T-helper 9 cell (primary cell): ENCODE measurements around the gene ZFP62.
"Not testable (repeated sequence)": the region's sequence is repeated elsewhere in the genome, so short reads cannot be mapped to it uniquely, and the experiment has no call there.

Experiments
- DNase-seq: peaks from one replicate; pipeline ENCODE4 v3.0.0-alpha.2; 2020
- total RNA-seq, 2 donors: gene quantifications; one replicate each; lab custom pipeline; 2026; lab: John Stamatoyannopoulos, UW

ZFP62 gene
- total RNA-seq, result 20.3 to 58.5 reads per million in 2 donors

DNA sequence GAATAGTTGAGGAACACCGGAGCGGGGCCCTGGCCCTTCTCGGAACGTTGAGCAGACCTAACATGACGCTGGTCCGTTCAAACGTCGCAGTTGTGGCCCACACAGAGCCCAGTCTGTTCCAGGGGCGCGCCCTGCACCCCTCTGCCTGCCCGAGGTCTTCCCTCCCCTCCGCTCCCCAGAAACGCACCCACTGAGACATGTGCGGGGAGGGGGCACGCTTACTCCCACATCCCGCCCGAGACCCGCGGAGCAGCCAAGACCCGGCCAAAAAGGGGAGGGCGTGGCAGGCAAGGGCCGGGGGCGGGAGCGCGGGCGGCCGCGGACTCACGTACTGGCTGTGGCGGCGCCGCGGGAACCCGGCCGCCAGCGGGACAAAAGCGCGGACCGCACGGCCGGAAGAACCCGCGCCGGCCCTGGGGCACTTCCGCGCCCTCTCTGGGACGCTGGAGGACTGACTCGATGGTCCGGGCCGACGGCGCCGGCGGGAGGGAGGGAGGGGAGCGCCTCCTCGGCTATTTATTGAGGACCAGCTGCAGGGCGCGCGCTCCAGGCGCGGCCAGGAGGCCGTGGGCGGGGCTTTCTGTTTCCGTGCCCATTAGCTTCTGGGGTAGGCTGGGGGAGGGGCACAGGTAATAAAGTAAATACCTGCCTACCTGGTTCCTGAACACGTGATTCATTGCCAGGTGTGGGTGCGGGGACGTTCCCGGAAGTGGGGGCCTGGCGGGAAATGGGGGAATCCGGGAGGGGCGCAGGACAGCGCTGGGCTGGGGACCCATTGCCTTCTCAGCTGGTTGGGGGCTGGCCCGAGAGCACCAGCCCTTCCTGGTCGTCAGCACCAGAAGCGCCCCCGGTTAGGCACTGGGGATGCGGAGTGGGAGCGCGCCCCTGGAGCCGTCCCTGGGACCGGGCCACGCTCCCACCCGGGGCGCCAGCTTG, at the start of gene ZFP62:
Gene ZFP62, minus strand, starts transcription at position 390 of the 936 bp plus-strand sequence. Its CDS starts 57 bp downstream, at position 333.
- peak; percentile 83 for DNase-seq

DNA sequence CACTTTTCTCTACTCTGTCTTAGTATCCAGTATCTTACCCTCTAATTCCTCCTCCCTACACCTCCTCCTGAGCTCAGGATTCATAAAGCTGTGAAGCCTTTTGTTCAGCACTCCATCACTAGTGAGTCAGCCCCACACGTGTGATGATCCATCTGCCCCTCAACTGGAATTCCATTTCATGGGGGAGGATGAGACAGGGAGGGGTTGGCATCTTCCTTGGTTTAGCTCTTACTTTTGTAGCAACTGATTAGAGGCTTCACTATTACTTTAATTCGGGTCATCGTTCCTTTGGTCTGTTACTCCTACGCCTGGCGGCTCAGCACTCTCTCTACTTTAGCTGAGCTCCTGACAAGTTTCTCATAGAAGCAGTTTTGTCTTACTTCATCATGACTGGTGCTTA, 49.7 kb upstream of the ZFP62 start:
- no peak for DNase-seq

DNA sequence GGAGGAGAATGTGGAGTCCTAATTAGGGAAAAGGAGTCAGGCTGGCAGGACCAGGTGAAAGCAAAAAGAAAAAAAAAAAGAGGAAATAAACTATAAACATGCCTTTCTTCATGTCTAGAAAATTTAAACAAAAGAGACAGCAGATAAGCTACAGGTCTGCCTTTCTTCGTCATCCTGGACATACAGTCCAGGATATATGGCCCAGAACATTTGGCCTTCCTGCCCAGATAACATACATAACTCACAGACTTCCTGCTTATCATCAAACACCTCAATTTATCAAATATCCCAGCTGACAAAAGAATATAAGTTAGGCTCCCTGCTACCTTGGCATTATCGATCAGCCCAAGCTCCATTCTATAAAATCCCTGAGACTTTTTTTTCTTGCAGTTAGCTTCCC, 49.1 kb upstream of the ZFP62 start:
- no peak for DNase-seq

DNA sequence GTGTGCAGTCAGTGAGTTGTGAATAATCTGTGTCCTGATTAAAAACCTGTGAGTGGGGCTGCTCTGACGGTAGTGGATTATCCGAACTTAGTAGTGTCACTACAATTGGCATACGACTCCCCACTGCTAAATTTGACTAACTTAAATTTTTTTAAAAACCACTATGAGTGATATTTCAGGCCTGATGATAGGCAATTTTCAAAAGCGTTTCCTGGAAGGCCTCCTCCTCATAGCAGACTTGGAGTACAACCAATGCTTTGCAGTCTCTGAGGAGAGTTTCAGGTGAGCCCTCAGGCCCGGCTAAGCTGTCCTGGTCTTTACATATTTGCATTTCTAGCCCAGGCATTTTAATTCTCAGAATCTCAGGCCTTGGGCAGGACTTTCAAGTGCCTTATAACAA, 48.7 kb upstream of the ZFP62 start:
- no peak for DNase-seq

DNA sequence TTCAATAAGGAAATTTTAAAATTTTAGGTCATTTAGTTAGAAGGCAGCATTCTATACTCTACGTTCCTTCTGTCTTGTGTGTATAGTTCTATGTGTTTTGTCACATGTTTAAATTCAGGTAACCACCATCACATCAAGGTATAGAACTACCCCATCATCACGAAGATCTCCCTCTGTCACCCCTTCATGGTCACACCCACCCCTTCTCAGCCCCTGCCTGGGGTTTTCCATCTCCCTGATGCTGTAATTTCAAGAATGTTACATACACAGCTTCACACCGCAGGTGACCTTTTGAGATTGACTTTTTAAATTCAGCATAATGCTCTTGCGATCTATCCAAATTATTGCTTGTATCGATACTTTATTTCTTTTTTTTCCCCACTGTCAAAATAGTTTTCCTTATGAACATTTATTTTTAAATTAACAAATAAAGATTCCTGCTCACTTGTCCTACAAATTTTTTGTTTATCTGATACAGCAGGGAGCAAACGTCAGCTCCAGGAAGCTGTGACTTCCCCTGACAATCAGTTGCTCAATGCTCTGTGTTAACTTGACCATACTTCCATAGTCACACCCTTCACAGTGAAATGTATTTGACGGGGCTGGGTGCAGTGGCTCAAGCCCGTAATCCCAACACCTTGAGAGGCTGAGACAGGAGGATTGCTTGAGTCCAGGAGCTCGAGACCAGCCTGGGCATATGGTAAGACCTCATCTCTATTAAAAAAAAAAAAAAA, 48.1 kb upstream of the ZFP62 start:
- no peak for DNase-seq

DNA sequence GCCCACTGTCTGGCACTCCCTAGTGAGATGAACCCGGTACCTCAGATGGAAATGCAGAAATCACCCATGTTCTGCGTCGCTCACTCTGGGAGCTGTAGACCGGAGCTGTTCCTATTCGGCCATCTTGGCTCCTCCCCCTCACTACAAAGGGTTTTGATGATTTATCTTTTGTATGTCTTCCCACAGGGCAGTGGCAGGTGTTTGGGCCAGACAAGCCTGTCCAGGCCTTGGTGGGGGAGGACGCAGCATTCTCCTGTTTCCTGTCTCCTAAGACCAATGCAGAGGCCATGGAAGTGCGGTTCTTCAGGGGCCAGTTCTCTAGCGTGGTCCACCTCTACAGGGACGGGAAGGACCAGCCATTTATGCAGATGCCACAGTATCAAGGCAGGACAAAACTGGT, 47.3 kb upstream of the ZFP62 start:
- no peak for DNase-seq

DNA sequence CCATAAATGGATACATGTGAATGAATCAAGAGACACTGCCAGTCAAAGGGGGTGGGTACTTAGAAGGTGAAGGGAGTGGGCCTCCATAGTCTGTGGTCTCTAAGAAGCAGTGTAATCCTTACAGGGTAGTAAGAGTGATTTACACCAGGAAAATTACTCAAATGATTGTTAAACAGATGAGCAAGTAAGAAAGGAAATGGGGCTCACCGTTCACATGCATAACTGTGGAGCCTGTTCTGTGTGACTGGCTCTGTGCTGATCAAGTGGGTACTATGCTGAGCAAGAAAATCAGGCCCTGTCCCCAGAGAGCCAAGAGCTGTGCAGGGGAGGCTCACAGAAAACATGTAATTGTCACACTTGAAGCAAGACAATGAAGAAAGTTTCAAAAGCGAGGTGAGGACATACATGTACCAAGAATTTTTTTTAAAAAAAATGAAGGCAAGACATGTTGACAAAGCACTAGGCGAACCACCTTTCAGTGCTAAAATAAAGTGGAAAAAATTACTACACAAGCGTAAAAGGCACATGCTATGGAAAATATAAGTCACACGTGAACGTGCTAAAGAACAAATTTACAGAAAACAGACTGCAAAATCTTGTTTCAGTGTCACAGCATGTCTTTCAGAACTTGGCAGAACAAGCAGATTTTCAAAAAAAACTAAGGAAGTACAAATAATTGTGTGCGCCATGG, 40.4 kb upstream of the ZFP62 start:
- no peak for DNase-seq

DNA sequence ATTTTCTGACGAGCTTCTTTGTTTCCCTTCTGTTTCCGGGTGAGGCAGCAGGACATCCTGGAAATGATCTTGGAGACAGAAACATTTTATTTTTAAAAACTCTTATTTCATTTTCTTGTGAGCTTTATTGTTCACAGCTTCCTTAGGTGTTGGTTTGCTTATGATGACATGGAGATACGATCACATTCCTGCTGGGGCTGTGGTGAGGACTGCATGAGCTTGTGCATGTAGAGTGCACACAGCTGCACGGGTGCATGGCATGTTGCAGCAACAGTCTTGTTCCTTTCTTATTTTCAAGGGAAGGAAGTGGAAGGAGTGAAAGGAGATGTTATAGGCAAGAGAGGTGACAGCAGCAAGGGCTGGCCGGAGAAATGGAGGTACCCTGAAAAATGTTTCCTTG, 39.1 kb upstream of the ZFP62 start:
- no peak for DNase-seq

DNA sequence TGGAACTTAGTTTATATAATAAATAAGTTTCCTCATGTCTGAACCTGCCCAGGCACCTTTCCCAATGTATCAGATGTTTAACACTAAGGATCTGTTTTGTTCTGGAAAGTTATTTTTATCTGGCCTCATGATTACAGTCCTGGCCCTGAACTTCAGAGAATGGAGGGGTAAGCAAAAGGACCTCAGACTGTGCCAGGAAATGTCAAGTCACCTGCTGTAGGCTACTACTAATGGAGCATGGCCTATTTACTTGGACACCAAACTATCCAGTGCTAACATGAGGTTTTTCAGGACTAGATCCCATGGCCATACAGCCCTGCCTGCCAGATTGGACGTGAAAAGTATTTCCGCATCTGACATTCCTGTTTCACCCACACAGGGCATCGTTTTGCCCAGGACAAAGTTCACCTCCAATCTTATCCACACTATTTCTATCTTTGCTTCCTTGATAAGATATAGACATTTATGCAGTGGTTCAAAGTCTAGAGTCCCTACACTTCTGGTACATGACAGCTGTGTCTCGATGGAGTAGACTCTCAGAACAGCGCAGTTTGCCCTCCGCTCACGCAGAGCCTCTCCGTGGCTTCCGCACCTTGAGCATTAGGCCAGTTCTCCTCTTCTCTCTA, 37.7 kb upstream of the ZFP62 start, which contains the start of gene BTNL8:
Gene BTNL8, plus strand, starts transcription at position 539 of the 626 bp plus-strand sequence. CDS start 152 bp downstream, outside the sequence.
- DNase-seq, result no peak

DNA sequence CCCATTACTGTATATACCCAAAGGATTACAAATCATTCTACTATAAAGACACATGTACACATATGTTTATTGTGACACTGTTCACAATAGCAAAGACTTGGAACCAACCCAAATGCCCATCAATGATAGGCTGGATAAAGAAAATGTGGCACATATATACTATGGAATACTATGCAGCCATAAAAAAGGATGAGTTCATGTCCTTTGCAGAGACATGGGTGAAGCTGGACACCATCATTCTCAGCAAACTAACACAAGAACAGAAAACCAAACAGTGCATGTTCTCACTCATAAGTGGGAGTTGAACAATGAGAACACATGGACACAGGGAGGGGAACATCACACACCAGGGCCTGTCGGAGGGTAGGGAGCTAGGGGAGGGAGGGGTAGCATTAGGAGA, 34.3 kb upstream of the ZFP62 start:
- not testable (repeated sequence) for DNase-seq

DNA sequence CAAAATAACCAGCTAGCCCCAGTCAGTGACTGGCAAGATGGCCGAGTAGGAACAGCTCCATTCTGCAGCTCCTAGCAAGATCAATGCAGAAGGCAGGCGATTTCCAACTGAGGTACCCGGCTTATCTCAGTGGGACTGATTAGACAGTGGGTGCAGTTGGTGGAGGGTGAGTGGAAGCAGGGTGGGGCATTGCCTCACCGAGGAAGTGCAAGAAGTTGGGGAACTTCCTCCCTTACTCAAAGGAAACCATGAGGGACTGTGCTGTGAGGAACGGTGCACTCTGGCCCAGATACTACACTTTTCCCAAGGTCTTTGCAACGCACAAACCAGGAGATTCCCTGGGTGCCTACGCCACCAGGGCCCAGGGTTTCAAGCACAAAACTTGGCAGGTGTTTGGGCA, 28.3 kb upstream of the ZFP62 start:
- DNase-seq, result no peak

DNA sequence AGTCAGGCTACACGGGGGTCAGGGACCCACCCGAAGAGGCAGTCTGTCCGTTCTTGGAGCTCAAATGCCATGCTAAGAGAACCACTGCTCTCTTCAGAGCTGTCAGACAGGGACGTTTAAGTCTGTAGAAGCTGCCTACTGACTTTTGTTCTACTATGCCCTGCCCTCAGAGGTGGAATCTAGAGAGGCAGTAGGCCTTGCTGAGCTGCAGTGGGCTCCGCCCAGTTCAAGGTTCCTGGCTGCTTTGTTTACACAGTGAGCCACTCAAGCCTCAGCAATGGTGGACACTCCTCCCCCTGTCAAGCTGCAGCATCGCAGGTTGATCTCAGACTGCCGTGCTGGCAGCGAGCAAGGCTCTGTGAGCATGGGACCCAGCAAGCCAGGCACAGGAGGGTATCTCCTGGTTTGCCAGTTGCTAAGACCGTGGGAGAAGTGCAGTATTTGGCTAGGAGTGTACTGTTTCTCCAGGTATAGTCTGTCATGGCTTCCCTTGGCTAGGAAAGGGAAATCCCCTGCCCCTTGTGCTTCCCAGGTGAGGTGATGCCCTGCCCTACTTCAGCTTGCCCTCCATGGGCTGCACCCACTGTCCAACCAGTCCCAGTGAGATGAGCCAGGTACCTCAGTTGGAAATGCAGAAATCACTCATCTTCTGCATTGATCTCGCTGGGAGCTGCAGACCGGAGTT, 24.9 kb upstream of the ZFP62 start:
- not testable (repeated sequence) for DNase-seq

DNA sequence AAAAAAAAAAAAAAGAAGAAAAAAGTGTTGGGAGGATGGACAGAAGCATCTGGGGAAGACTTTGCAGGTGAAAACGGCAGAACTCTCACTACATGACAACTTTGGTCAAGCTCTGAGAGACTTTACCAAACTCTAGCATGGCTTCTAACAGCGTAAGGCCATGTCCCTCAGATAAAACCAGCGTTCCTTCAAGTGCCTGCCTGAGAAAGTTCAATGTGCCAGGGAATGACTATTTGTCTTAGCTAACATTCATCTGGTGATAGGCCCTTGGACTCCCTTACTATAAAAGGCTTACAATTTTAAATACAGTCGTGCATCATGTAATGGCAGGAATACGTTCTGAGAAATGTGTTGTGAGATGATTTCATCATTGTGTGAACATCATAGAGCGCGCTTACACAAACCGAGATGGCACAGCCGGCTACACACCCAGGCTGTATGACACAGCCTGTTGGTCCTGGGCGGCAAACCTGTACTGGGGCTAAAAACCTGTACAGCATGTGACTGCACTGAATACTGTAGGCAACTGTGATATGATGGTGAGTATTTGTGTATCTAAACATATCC, 14.9 kb upstream of the ZFP62 start:
- DNase-seq, result no peak

DNA sequence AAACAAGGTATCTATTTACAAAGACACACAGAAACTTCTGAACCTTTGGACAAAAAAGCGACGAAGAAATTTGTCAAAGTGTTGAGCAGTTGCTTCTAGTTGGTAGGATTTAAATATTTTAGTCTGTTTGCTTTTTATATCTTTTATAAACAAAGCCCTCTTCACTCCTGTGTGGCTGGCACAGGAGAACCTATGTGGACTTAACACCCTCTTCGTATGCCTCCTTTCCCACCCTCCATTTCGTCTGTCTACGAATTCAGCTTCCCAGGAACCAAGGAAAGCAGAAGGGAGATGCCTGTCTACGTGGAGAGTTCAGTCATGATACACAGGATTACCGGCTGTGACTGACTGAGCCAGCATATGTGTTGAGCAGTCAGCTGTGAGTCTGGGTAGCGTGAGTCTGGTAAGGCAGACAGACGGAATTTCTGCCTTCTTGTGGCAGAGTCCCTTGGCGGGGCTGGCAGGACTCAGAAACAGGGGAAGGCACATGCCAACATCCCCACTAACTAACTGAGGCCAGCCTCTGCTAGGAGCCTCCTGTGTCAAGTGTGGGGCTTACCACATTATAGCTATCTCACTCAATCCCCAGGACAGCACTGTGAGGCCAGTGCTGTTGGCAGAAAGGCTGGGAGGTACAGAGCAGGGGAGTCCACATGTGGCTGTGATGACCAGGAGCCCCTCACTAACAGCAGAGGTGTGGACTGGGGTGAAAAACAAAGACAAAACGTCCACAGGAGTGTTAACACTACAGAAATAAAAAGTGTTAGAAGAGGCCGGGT, 13.9 kb upstream of the ZFP62 start:
- DNase-seq, result no peak

DNA sequence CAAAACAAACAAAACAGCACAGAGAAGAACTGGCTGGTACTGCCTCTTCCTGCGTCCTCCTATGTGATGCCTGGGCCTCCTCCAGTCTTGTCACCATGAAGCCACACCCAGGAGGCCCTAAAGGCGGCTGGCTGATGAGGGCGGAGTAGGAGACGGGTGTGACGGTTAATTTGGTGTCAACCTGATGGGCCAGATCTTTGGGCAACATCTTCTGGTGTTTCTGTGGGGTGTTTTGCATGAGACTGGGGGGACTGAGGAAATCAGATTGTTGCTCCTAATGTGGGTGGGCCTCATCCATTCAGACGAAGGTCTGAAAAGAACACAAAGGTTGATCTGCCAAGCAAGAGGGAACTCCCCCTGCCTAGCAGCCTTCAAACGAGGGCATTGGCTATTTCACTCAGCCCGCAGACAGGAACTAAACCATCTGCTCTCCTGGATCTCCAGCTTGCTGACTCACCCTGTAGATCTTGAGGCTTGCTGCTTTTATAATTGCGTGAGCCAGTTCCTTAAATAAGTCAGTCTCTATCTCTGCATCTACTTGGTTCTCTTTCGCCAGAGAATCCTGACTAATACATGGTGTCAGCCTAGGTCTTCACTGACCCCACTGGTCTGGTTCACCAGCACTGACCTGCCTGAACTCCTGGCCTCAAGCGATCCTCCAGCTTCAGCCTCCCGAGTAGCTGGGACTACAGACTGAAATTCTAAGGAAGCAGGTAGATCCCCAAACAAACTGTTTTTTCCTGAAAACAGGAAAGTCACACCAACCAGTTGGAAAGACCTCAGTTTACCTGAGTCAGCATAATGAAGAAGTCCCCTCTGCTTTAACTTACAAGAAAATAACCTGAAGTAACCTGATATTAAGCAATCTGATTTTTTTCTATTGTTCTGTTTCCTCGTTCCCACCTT, 12.8 kb upstream of the ZFP62 start:
- no peak for DNase-seq

DNA sequence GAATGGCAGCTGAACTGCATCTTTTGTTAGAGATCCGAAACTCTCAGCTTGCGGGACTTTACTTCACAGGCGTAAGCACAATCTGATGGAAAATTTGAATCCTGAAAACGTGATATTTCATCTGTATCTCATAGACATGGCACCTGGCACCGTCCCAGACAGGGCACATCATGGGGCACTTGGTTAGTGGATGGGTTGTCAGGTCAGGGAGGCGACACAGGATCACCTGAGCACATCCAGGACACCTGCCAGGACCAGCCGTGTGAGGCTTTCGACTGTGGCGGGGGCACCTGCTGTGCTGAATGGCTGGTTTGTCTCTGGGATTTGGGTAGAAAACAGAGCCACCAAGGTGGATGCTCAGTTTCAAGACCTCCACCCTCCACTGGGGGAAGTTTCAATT, 11.3 kb upstream of the ZFP62 start:
- DNase-seq, result no peak

DNA sequence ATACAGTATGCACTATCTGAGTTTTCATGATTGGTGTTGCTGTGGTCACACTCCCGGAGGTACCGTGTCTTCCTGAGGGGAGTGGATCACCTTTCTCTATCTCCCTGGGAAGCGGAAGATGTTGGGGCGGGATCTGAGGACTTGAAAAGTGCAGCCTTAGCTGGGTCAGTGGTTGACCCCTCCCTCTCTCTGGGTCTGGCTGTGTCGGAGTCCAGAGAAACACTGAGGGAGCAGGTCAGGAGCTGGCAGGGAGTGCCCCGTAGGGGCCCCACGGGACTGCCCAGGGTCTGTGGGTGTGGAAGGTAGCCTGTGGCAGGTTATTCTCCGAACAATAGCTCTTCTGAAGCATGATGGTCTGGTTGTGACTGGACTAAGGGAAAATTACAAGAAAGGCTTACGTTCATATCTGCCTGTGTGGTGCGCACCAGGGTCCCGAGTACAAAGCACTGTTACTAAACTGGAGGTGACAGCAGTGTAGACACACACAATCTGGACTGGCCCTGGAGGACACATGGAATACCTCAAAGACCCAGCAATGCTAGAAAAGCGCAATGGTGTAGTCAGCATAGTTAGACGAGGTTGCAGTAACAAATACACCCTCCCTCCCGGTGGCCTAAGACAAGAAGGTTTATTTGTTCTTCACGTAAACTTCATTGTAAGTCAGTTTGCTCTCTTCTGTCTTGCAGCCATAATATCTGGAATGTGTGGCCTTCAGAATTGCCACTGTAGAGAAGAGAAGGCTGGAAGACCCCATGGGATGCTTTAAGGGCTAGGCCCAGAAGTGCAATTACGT, 9.4 kb upstream of the ZFP62 start:
- DNase-seq, result no peak

DNA sequence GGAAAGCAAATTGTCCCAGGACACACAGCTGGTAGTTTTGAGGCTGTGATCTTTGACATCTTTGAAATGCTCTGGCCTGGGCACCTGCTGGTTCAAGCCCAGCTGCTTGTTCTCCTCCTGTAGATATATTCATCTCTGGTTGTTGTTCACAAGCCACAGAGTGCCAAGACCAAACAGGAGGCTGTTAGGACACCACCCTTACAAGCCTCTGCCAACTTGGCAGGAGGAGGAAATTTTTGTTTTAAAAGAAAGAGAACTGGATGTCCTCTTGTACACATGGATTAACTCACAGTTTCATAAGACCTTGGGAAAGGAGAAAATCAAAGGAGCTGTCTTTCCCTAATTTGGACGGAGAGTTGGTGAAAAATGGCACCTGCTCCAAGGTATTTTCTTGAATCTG, 8.5 kb upstream of the ZFP62 start:
- no peak for DNase-seq

DNA sequence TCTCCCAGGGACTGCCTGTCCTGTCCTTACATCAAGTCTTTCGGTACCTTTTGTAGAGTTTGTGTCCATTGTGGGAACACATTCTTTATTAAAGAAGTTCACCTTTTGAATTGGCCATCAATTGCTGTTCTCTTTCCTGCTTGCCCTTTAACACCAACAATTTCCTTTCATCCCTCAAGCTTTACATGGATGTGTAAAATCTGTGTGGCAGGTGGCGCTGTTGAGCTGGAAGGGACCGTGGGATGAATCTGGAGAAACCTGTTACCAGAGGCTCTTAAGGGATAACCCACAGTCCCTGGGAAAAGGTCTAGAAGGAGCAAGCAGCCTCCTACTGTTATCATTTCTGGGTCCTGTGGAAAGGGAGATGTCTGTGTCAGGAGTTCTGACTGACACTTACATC, 7.9 kb upstream of the ZFP62 start:
- DNase-seq, result peak; percentile 57
